H9 (cell line): ENCODE data around the gene KANK4. TPM values are rescaled to one million over a fixed set of nuclear protein-coding genes. Genes with fewer than 3 reads are reported as not detected.

ENCODE experiments used
- DNase-seq: peaks from one replicate; pipeline ENCODE4 v3.0.0-alpha.2; 2017
- H2AFZ ChIP-seq: one replicate; pipeline ENCODE4 v1.6.1; 2013; ENCODE audit warnings: mild to moderate bottlenecking, low read length, control low read depth, moderate library complexity
- H2AK5ac ChIP-seq: 2 replicates; pipeline ENCODE4 v1.6.1; 2013; ENCODE audit warnings: low read length, control low read depth, mixed read lengths; ENCODE audit not compliant: insufficient read length
- H2BK120ac ChIP-seq: one replicate; pipeline ENCODE4 v1.6.1; 2013; ENCODE audit warnings: low read depth, mild to moderate bottlenecking, low read length, control low read depth, inconsistent platforms; ENCODE audit not compliant: poor library complexity, severe bottlenecking
- H2BK12ac ChIP-seq: 2 replicates; pipeline ENCODE4 v1.6.1; 2013; ENCODE audit warnings: low read length, control low read depth, mixed read lengths, low read depth; ENCODE audit not compliant: insufficient read length
- H2BK15ac ChIP-seq: 2 replicates; pipeline ENCODE4 v1.6.1; 2013; ENCODE audit warnings: low read depth, low read length, control low read depth
- H2BK20ac ChIP-seq: one replicate; pipeline ENCODE4 v1.6.1; 2013; ENCODE audit warnings: low read depth, mild to moderate bottlenecking, low read length, control low read depth, inconsistent platforms; ENCODE audit not compliant: poor library complexity, severe bottlenecking
- H2BK5ac ChIP-seq: 2 replicates; pipeline ENCODE4 v1.6.1; 2013; ENCODE audit warnings: low read length, control low read depth, mixed read lengths; ENCODE audit not compliant: insufficient read length
- H3K14ac ChIP-seq: 2 replicates; pipeline ENCODE4 v1.6.1; 2013; ENCODE audit warnings: low read length, control low read depth; ENCODE audit not compliant: insufficient read depth
- H3K18ac ChIP-seq: 2 replicates; pipeline ENCODE4 v1.6.1; 2013; ENCODE audit warnings: low read depth, mild to moderate bottlenecking, mixed read lengths, low read length, control low read depth; ENCODE audit not compliant: insufficient read length
- H3K23ac ChIP-seq: 2 replicates; pipeline ENCODE4 v1.6.1; 2013; ENCODE audit warnings: low read length, control low read depth, mixed read lengths, low read depth; ENCODE audit not compliant: insufficient read length
- H3K23me2 ChIP-seq: 2 replicates; pipeline ENCODE4 v1.6.1; 2013; ENCODE audit warnings: low read depth, mild to moderate bottlenecking, mixed read lengths, low read length, control low read depth; ENCODE audit not compliant: insufficient read length, poor library complexity, severe bottlenecking
- H3K27ac ChIP-seq: 2 replicates; pipeline ENCODE4 v1.5.1; 2013; ENCODE audit warnings: low read length, control low read depth, mixed read lengths, low read depth; ENCODE audit not compliant: insufficient read length
- H3K27me3 ChIP-seq: 2 replicates; pipeline ENCODE4 v1.6.1; 2013; ENCODE audit warnings: low read length, control low read depth, inconsistent platforms; ENCODE audit not compliant: insufficient read depth
- H3K4ac ChIP-seq: 2 replicates; pipeline ENCODE4 v1.6.1; 2013; ENCODE audit warnings: low read depth, mild to moderate bottlenecking, control low read depth, inconsistent platforms, low read length, moderate library complexity
- H3K4me1 ChIP-seq: 2 replicates; pipeline ENCODE4 v1.6.1; 2013; ENCODE audit warnings: low read length, control low read depth, inconsistent platforms; ENCODE audit not compliant: insufficient read depth
- H3K4me2 ChIP-seq: 2 replicates; pipeline ENCODE4 v1.6.1; 2013; ENCODE audit warnings: low read length, control low read depth, mixed read lengths; ENCODE audit not compliant: insufficient read length, insufficient read depth
- H3K56ac ChIP-seq: 2 replicates; pipeline ENCODE4 v1.6.1; 2013; ENCODE audit warnings: low read depth, mild to moderate bottlenecking, mixed read lengths, low read length, control low read depth; ENCODE audit not compliant: insufficient read length
- H3K79me1 ChIP-seq: 2 replicates; pipeline ENCODE4 v1.6.1; 2013; ENCODE audit warnings: low read depth, mild to moderate bottlenecking, moderate library complexity, low read length, control low read depth, inconsistent platforms; ENCODE audit not compliant: insufficient read depth, poor library complexity, severe bottlenecking
- H3K79me2 ChIP-seq: 2 replicates; pipeline ENCODE4 v1.6.1; 2013; ENCODE audit warnings: low read length, control low read depth, inconsistent platforms; ENCODE audit not compliant: insufficient read depth
- H3K9ac ChIP-seq: 2 replicates; pipeline ENCODE4 v1.6.1; 2013; ENCODE audit warnings: low read length, control low read depth, mixed read lengths; ENCODE audit not compliant: insufficient read length; ENCODE audit errors: extremely low read depth
- H3K9me3 ChIP-seq: one replicate; pipeline ENCODE4 v1.6.1; 2013; ENCODE audit warnings: low read depth, low read length, inconsistent platforms; ENCODE audit not compliant: control insufficient read depth
- H3T11ph ChIP-seq: one replicate; pipeline ENCODE4 v1.6.1; 2013; ENCODE audit warnings: mild to moderate bottlenecking, low read length, control low read depth, inconsistent platforms
- H4K20me1 ChIP-seq: one replicate; pipeline ENCODE4 v1.6.1; 2013; ENCODE audit not compliant: control insufficient read depth, insufficient read length, insufficient read depth
- H4K5ac ChIP-seq: 2 replicates; pipeline ENCODE4 v1.6.1; 2013; ENCODE audit warnings: low read depth, mild to moderate bottlenecking, mixed read lengths, low read length, control low read depth; ENCODE audit not compliant: insufficient read length
- H4K8ac ChIP-seq: replicated peaks from 2 replicates; pipeline ENCODE4 v1.6.1; 2013; ENCODE audit warnings: low read length, control low read depth, mixed read lengths, low read depth; ENCODE audit not compliant: insufficient read length
- H4K91ac ChIP-seq: 2 replicates; pipeline ENCODE4 v1.6.1; 2013; ENCODE audit warnings: low read depth, mild to moderate bottlenecking, moderate library complexity, mixed read lengths, low read length, control low read depth; ENCODE audit not compliant: insufficient read length
- H3K27ac Mint-ChIP-seq, 3 experiments: 2 replicates in 2 of 3; 3 replicates in 1 of 3; pipeline ENCODE4 v1.8.0; 2020 to 2021; ENCODE audit warnings: mixed read lengths in 3 of 3, mild to moderate bottlenecking in 1 of 3, moderate library complexity in 1 of 3
- H3K27me3 Mint-ChIP-seq: 2 replicates; pipeline ENCODE4 v1.8.0; 2021; ENCODE audit warnings: low read depth, mild to moderate bottlenecking, moderate library complexity, mixed read lengths
- H3K36me3 Mint-ChIP-seq, 3 experiments: 2 replicates in 2 of 3; 3 replicates in 1 of 3; pipeline ENCODE4 v1.8.0; 2020 to 2021; ENCODE audit warnings: low read depth in 3 of 3, mixed read lengths in 3 of 3; ENCODE audit not compliant: insufficient read depth in 1 of 3
- H3K4me1 Mint-ChIP-seq, 2 experiments: 2 replicates each; pipeline ENCODE4 v1.8.0; 2020; ENCODE audit warnings: mixed read lengths in 2 of 2
- H3K4me3 Mint-ChIP-seq, 2 experiments: 2 replicates in 1 of 2; 3 replicates in 1 of 2; pipeline ENCODE4 v1.8.0; 2020 to 2021; ENCODE audit warnings: mild to moderate bottlenecking in 2 of 2, mixed read lengths in 2 of 2, moderate library complexity in 1 of 2
- H3K9me3 Mint-ChIP-seq, 2 experiments: 2 replicates in 1 of 2; 3 replicates in 1 of 2; pipeline ENCODE4 v1.8.0; 2020; ENCODE audit warnings: mild to moderate bottlenecking in 2 of 2, mixed read lengths in 2 of 2, moderate library complexity in 1 of 2
- CTCF ChIP-seq: fragments of 200-600 bp; sonication (generic); conservative IDR thresholded peaks from 3 replicates; pipeline ENCODE4 v1.8.0; 2021; ENCODE audit warnings: antibody characterized with exemption, mild to moderate bottlenecking
- WGBS: extraction: QIAGEN DNeasy Blood & Tissue Kit; methylation state at CpG from one replicate; pipeline ENCODE4 v1.1.7; 2013; ENCODE audit warnings: missing lambda C conversion rate, low lambda C conversion rate, mixed read lengths; ENCODE audit not compliant: insufficient read length; ENCODE audit errors: extremely low coverage; 5-methylcytosine and 5-hydroxymethylcytosine counted together
- total RNA-seq: library from RNA; stranded (reverse); gene quantifications from 2 replicates; pipeline ENCODE4 v1.2.1, GENCODE V29; 2021

KANK4 gene
- total RNA-seq, 1 experiment from 2014 or later: 0.15 TPM

- Histone ChIP-seq H3K27me3 (no peaks in the 10 kb centered on the region), H3K23me2 (no peaks in the 10 kb centered on the region), H3K27ac (no peak overlapping the region), H4K20me1 (no peaks in the 10 kb centered on the region), H3K14ac (no peak overlapping the region), H3K4me2 (no peak overlapping the region), H4K8ac (no peak overlapping the region), H2BK20ac (no peak overlapping the region), H3K4ac (no peak overlapping the region), H2BK5ac (no peak overlapping the region), H2AK5ac (no peak overlapping the region), H3K79me1 (no peaks in the 10 kb centered on the region), H3T11ph (no peak overlapping the region), H4K5ac (no peak overlapping the region), H2BK120ac (no peak overlapping the region), H4K91ac (no peak overlapping the region), H2AFZ (no peak overlapping the region), H3K79me2 (no peaks in the 10 kb centered on the region), H3K4me1 (no peaks in the 10 kb centered on the region), H3K9ac (no peak overlapping the region), H3K23ac (no peak overlapping the region), H3K9me3 (no peaks in the 10 kb centered on the region), H3K18ac (no peak overlapping the region), H3K56ac (no peak overlapping the region), H2BK15ac (no peak overlapping the region), H2BK12ac (no peak overlapping the region)
- Mint-ChIP-seq H3K27ac (peak overlapping the region in 1 of 3 experiments; percentile 78; a peak in 2 of 7 replicates), H3K4me1 (no peaks in the 10 kb centered on the region), H3K9me3 (no peaks in the 10 kb centered on the region), H3K36me3 (peaks cover 41 to 48% (median 47%) of the 10 kb centered on the region in 3 experiments), H3K4me3 (peak overlapping the region in 1 of 2 experiments; percentile 32; a peak in 2 of 5 replicates), H3K27me3 (no peaks in the 10 kb centered on the region)
- no peak for TF ChIP-seq CTCF
- WGBS: no CpG with 5 or more reads among the region's 9 CpGs
- no peak for DNase-seq
Observed at GRCh38 chr1:62222321-62222720, 96.9 kb downstream of the KANK4 start.
